HG03108 (cell line): ENCODE measurements around the gene PRSS37.

Experiments used
- ATAC-seq: cut with Tn5 transposase; IDR thresholded peaks from one replicate; pipeline ENCODE4 v1.9.1; 2021; ENCODE audit warnings: moderate library complexity; ENCODE audit not compliant: unreplicated experiment

The PRSS37 gene

DNA sequence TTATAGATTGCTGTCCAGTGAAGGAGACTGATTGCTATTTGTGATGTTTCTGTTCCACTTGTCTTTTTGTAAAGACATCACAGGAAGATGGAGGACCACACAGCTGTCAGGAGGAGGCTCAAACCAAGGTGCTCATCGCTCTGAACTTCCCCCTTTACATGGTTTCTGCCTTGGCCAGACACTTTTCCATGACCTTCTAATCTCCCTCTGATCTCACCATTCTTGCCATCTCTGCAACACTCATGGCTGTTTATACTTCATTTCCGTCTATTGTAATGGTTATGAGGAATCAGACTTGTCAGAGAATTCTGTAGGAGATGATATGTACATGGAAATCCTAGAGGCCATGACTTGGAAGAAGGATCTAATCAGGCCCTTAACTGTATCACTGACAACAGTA is 53.0 kb downstream of the PRSS37 start:
- ATAC-seq = no peak
